ENCODE data around the gene PTP4A2. TPM values are rescaled to one million over a fixed set of nuclear protein-coding genes. Genes with fewer than 3 reads are reported as not detected.

The PTP4A2 gene
- total and polyA plus RNA-seq, 11 donors, result 74.4 to 354 (median 242) TPM

DNA sequence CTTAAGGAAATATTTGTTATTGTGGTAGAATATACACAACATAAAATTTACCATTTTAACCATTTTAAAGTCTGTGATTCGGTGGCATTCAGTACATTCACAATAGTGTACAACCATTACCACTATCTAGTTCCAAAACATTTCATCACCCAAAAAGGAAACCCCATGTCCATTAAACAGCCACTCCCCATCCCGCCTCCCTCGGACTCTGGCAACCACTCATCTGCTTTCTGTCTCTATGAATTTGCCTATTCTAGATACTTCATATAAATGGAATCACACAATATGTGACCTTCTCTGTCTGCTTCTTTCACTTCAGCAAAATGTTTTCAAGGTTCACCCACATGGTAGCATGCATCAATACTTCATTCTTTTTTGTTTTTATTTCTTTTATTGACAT is 51.3 kb downstream of the PTP4A2 start:
- Histone ChIP-seq H3K9me3 (no peaks in the 10 kb centered on the region), H3K27me3 (no peaks in the 10 kb centered on the region), H3K27ac (no peak overlapping the region), H3K4me3 (no peak overlapping the region), H3K36me3 (no peaks in the 10 kb centered on the region), H3K4me1 (peaks cover 0 to 20% (median 0%) of the 10 kb centered on the region in 12 donors)
- ATAC-seq (no peak), DNase-seq (no peak)
- intact Hi-C loops (cut with DNase I), result no loop called here
- 64 to 70% (median 68%) methylated on average over 3 of the region's 3 CpGs for WGBS, 4 donors
- TF ChIP-seq, protein P1, sequence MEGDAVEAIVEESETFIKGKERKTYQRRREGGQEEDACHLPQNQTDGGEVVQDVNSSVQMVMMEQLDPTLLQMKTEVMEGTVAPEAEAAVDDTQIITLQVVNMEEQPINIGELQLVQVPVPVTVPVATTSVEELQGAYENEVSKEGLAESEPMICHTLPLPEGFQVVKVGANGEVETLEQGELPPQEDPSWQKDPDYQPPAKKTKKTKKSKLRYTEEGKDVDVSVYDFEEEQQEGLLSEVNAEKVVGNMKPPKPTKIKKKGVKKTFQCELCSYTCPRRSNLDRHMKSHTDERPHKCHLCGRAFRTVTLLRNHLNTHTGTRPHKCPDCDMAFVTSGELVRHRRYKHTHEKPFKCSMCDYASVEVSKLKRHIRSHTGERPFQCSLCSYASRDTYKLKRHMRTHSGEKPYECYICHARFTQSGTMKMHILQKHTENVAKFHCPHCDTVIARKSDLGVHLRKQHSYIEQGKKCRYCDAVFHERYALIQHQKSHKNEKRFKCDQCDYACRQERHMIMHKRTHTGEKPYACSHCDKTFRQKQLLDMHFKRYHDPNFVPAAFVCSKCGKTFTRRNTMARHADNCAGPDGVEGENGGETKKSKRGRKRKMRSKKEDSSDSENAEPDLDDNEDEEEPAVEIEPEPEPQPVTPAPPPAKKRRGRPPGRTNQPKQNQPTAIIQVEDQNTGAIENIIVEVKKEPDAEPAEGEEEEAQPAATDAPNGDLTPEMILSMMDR (IDR thresholded peaks at IDR 0.05), result no peak
- TF ChIP-seq POLR2A (IDR thresholded peaks at IDR 0.05), result no peak

DNA sequence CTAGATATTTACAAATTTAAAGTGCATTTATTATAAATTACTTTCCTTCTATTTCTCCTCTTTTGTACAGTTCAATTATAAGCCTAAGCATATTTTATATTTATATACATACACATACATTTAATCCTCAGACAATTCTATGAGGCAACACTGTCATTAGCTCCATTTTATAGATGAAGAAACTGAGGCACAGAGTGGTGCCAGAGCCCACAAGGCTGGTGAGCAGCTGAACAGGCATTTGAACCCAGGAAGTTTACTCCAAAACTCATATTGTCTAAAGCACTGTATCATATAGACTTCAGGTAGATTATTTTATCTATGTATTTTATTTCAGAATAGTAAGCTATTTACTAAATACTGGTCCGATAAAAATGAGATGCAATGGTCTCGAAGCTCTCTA is 52.3 kb downstream of the PTP4A2 start:
- Histone ChIP-seq H3K36me3 (no peaks in the 10 kb centered on the region), H3K9me3 (no peaks in the 10 kb centered on the region), H3K27me3 (no peaks in the 10 kb centered on the region), H3K4me1 (peaks cover 0 to 20% (median 0%) of the 10 kb centered on the region in 12 donors), H3K27ac (no peak overlapping the region), H3K4me3 (no peak overlapping the region)
- no peak for ATAC-seq
- WGBS, 4 donors, result 91 to 97% (median 94%) methylated on average over 2 of the region's 2 CpGs
- intact Hi-C loops (cut with DNase I), result no loop called here
- TF ChIP-seq, protein P1 (IDR thresholded peaks at IDR 0.05), result no peak
- TF ChIP-seq POLR2A (IDR thresholded peaks at IDR 0.05), result no peak
- no peak for DNase-seq

- WGBS, 4 donors, result 86 to 95% (median 92%) methylated on average over 3 of the region's 3 CpGs
- Histone ChIP-seq H3K9me3 (no peaks in the 10 kb centered on the region), H3K4me1 (peaks cover 0 to 16% (median under 1%) of the 10 kb centered on the region in 12 donors), H3K4me3 (no peak overlapping the region), H3K36me3 (no peaks in the 10 kb centered on the region), H3K27ac (no peak overlapping the region), H3K27me3 (no peaks in the 10 kb centered on the region)
- intact Hi-C loops (cut with DNase I), result no loop called here
- TF ChIP-seq, protein P1 (IDR thresholded peaks at IDR 0.05), result no peak
- no peak for TF ChIP-seq POLR2A (IDR thresholded peaks at IDR 0.05)
- ATAC-seq (no peak), DNase-seq (no peak)
Observed at GRCh38 chr1:31883357-31883942, 54.7 kb downstream of the PTP4A2 start.

DNA sequence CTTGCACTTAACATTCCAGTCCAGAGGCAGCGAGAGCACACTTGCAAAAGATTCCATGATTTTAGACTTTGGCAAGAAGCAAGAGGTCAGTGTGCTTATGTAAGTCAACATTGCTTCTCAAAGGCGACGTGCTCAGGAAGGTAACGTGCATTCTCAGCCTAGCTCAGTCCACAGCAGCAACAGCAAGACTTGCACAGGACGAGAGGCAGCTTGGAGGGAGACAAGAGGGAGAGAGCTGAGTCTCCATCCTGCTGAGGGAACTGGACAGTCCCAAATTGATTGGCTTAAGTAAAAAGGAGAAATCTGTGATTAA is 56.5 kb downstream of the PTP4A2 start:
- 42 to 64% (median 54%) methylated on average over 5 of the region's 5 CpGs for WGBS, 4 donors
- Histone ChIP-seq H3K27ac (no peak overlapping the region), H3K4me1 (peaks cover 0 to 16% (median 0%) of the 10 kb centered on the region in 12 donors), H3K4me3 (no peak overlapping the region), H3K9me3 (peaks cover 0 to 2% (median 0%) of the 10 kb centered on the region in 12 donors), H3K27me3 (no peaks in the 10 kb centered on the region), H3K36me3 (no peaks in the 10 kb centered on the region)
- intact Hi-C loops (cut with DNase I), result no loop called here
- no peak for DNase-seq
- TF ChIP-seq, protein P1 (IDR thresholded peaks at IDR 0.05), result no peak
- no peak for TF ChIP-seq POLR2A (IDR thresholded peaks at IDR 0.05)
- peak in 2 of 4 donors; percentile 28 to 29 for ATAC-seq
